Mononuclear cell (primary cell): ENCODE data around the gene CHRNA4. TPM values are rescaled to one million over a fixed set of nuclear protein-coding genes. Genes with fewer than 3 reads are reported as not detected.
"Not testable (repeated sequence)": the region's sequence is repeated elsewhere in the genome, so short reads cannot be mapped to it uniquely, and the experiment has no call there.

Experiments used
- H3K27me3 ChIP-seq: 2 replicates; pipeline ENCODE4 v1.6.0; 2011; ENCODE audit warnings: low read length, control low read depth; ENCODE audit not compliant: insufficient read depth
- H3K4me1 ChIP-seq: 2 replicates; pipeline ENCODE4 v1.5.1; 2011; ENCODE audit warnings: mild to moderate bottlenecking, low read length, control low read depth; ENCODE audit not compliant: insufficient read depth
- H3K4me3 ChIP-seq: 2 replicates; pipeline ENCODE4 v1.5.1; 2011; ENCODE audit warnings: mild to moderate bottlenecking, low read length, moderate library complexity
- H3K9me3 ChIP-seq: 2 replicates; pipeline ENCODE4 v1.5.1; 2011; ENCODE audit warnings: low read depth, mild to moderate bottlenecking, control low read depth, low read length
- total RNA-seq: library from RNA; depleted of rRNA; stranded (reverse); fragments of >200 nt; gene quantifications from one replicate; pipeline ENCODE4 v1.2.3, GENCODE V29; 2012

The CHRNA4 gene
- total RNA-seq, 1 donor: not detected

GRCh38 chr20:63345328-63346100 lies 15.6 kb downstream of the CHRNA4 start:
- no peak overlapping the region for H3K4me3 ChIP-seq
- no peaks in the 10 kb centered on the region for H3K9me3 ChIP-seq
- H3K4me1 ChIP-seq: no peaks in the 10 kb centered on the region
- H3K27me3 ChIP-seq: no peaks in the 10 kb centered on the region

GRCh38 chr20:63344616-63345327 lies 16.4 kb downstream of the CHRNA4 start:
- no peaks in the 10 kb centered on the region for H3K9me3 ChIP-seq
- no peaks in the 10 kb centered on the region for H3K27me3 ChIP-seq
- H3K4me1 ChIP-seq: no peaks in the 10 kb centered on the region
- no peak overlapping the region for H3K4me3 ChIP-seq

GRCh38 chr20:63343460-63344445 lies 17.4 kb downstream of the CHRNA4 start:
- Histone ChIP-seq H3K4me3 (no peak overlapping the region), H3K4me1 (no peaks in the 10 kb centered on the region), H3K9me3 (peaks cover 6% of the 10 kb centered on the region), H3K27me3 (no peaks in the 10 kb centered on the region)

GRCh38 chr20:63342561-63343459 lies 18.3 kb downstream of the CHRNA4 start:
- Histone ChIP-seq H3K4me3 (no peak overlapping the region), H3K4me1 (no peaks in the 10 kb centered on the region), H3K27me3 (no peaks in the 10 kb centered on the region), H3K9me3 (peaks cover 6% of the 10 kb centered on the region)

- H3K4me3 ChIP-seq, H3K27me3 ChIP-seq, H3K4me1 ChIP-seq, H3K9me3 ChIP-seq: not testable (repeated sequence)
Measured at GRCh38 chr20:63340158-63340688, 20.9 kb downstream of the CHRNA4 start.

GRCh38 chr20:63339154-63340094 lies 21.7 kb downstream of the CHRNA4 start:
- not testable (repeated sequence) for H3K9me3 ChIP-seq, H3K27me3 ChIP-seq, H3K4me3 ChIP-seq, H3K4me1 ChIP-seq

- H3K4me1 ChIP-seq: no peaks in the 10 kb centered on the region
- no peak overlapping the region for H3K4me3 ChIP-seq
- peaks cover 6% of the 10 kb centered on the region for H3K9me3 ChIP-seq
- H3K27me3 ChIP-seq: no peaks in the 10 kb centered on the region
Measured at GRCh38 chr20:63337786-63338420, 23.2 kb downstream of the CHRNA4 start.

GRCh38 chr20:63336232-63336752 lies 24.9 kb downstream of the CHRNA4 start:
- Histone ChIP-seq H3K27me3 (no peaks in the 10 kb centered on the region), H3K4me1 (no peaks in the 10 kb centered on the region), H3K9me3 (peaks cover 6% of the 10 kb centered on the region), H3K4me3 (no peak overlapping the region)

GRCh38 chr20:63335711-63336110 lies 25.4 kb downstream of the CHRNA4 start:
- H3K4me1 ChIP-seq: no peaks in the 10 kb centered on the region
- H3K4me3 ChIP-seq: no peak overlapping the region
- H3K9me3 ChIP-seq: peaks cover 6% of the 10 kb centered on the region
- no peaks in the 10 kb centered on the region for H3K27me3 ChIP-seq

GRCh38 chr20:63335060-63335459 lies 26.1 kb downstream of the CHRNA4 start:
- H3K9me3 ChIP-seq, H3K27me3 ChIP-seq, H3K4me1 ChIP-seq, H3K4me3 ChIP-seq: not testable (repeated sequence)

- no peaks in the 10 kb centered on the region for H3K27me3 ChIP-seq
- no peaks in the 10 kb centered on the region for H3K4me1 ChIP-seq
- H3K4me3 ChIP-seq: no peak overlapping the region
- H3K9me3 ChIP-seq: peaks cover 3% of the 10 kb centered on the region
Measured at GRCh38 chr20:63334356-63334755, 26.8 kb downstream of the CHRNA4 start.

GRCh38 chr20:63333241-63333836 lies 27.8 kb downstream of the CHRNA4 start:
- H3K4me1 ChIP-seq: no peaks in the 10 kb centered on the region
- no peaks in the 10 kb centered on the region for H3K9me3 ChIP-seq
- H3K4me3 ChIP-seq: no peak overlapping the region
- no peaks in the 10 kb centered on the region for H3K27me3 ChIP-seq
